Osteocyte (in vitro differentiated cells): Measurements from ENCODE around the gene KBTBD2. TPM values are rescaled to one million over a fixed set of nuclear protein-coding genes. Genes with fewer than 3 reads are reported as not detected.
"Not testable (repeated sequence)": the region's sequence is repeated elsewhere in the genome, so short reads cannot be mapped to it uniquely, and the experiment has no call there.

Source experiments
- DNase-seq: peaks from one replicate; pipeline ENCODE4 v3.0.0; 2021; ENCODE audit warnings: mixed read lengths; ENCODE audit not compliant: unreplicated experiment; ENCODE audit errors: extremely low spot score
- H3K27ac Mint-ChIP-seq: one replicate; pipeline ENCODE4 v1.8.0; 2021; ENCODE audit warnings: mild to moderate bottlenecking, mixed read lengths; ENCODE audit not compliant: unreplicated experiment
- H3K27me3 Mint-ChIP-seq: one replicate; pipeline ENCODE4 v1.8.0; 2021; ENCODE audit warnings: mixed read lengths; ENCODE audit not compliant: unreplicated experiment
- H3K36me3 Mint-ChIP-seq: one replicate; pipeline ENCODE4 v1.8.0; 2021; ENCODE audit warnings: mixed read lengths; ENCODE audit not compliant: unreplicated experiment
- H3K4me1 Mint-ChIP-seq: one replicate; pipeline ENCODE4 v1.8.0; 2021; ENCODE audit warnings: mixed read lengths; ENCODE audit not compliant: unreplicated experiment
- H3K4me3 Mint-ChIP-seq: one replicate; pipeline ENCODE4 v1.8.0; 2021; ENCODE audit warnings: mild to moderate bottlenecking, moderate library complexity, mixed read lengths; ENCODE audit not compliant: unreplicated experiment
- H3K9me3 Mint-ChIP-seq: one replicate; pipeline ENCODE4 v1.8.0; 2021; ENCODE audit warnings: mixed read lengths; ENCODE audit not compliant: unreplicated experiment
- CTCF ChIP-seq: fragments of 200-600 bp; sonication (generic); IDR thresholded peaks from 2 replicates; pipeline ENCODE4 v1.5.0; 2021; ENCODE audit warnings: antibody characterized with exemption, mild to moderate bottlenecking, moderate library complexity
- total RNA-seq: library from RNA; stranded (reverse); gene quantifications from 2 replicates; pipeline ENCODE4 v1.2.1, GENCODE V29; 2021

The KBTBD2 gene
- total RNA-seq, 1 donor from 2014 or later, result 33.9 TPM

GRCh38 chr7:32865448-32866030 is 26.0 kb downstream of the KBTBD2 start:
- no peaks in the 10 kb centered on the region for H3K9me3 Mint-ChIP-seq
- H3K4me3 Mint-ChIP-seq, result no peak overlapping the region
- H3K4me1 Mint-ChIP-seq, result peaks cover 9% of the 10 kb centered on the region
- H3K36me3 Mint-ChIP-seq, result peaks cover 53% of the 10 kb centered on the region
- no peak overlapping the region for H3K27ac Mint-ChIP-seq
- no peaks in the 10 kb centered on the region for H3K27me3 Mint-ChIP-seq
- DNase-seq, result no peak
- no peak for TF ChIP-seq CTCF

GRCh38 chr7:32863872-32864271 is 27.7 kb downstream of the KBTBD2 start:
- H3K36me3 Mint-ChIP-seq, result peaks cover 37% of the 10 kb centered on the region
- not testable (repeated sequence) for H3K4me3 Mint-ChIP-seq, H3K4me1 Mint-ChIP-seq, H3K9me3 Mint-ChIP-seq, DNase-seq, H3K27me3 Mint-ChIP-seq, H3K27ac Mint-ChIP-seq

- TF ChIP-seq CTCF, result no peak
- no peaks in the 10 kb centered on the region for H3K9me3 Mint-ChIP-seq
- peaks cover 10% of the 10 kb centered on the region for H3K36me3 Mint-ChIP-seq
- H3K4me3 Mint-ChIP-seq, result no peak overlapping the region
- DNase-seq, result no peak
- no peaks in the 10 kb centered on the region for H3K27me3 Mint-ChIP-seq
- no peak overlapping the region for H3K27ac Mint-ChIP-seq
- peaks cover 9% of the 10 kb centered on the region for H3K4me1 Mint-ChIP-seq
Observed at GRCh38 chr7:32860090-32860489, 31.5 kb downstream of the KBTBD2 start.

- no peak for TF ChIP-seq CTCF
- no peak for DNase-seq
- H3K4me3 Mint-ChIP-seq, result no peak overlapping the region
- H3K9me3 Mint-ChIP-seq, result no peaks in the 10 kb centered on the region
- no peaks in the 10 kb centered on the region for H3K27me3 Mint-ChIP-seq
- peaks cover 3% of the 10 kb centered on the region for H3K36me3 Mint-ChIP-seq
- no peak overlapping the region for H3K27ac Mint-ChIP-seq
- peaks cover 12% of the 10 kb centered on the region for H3K4me1 Mint-ChIP-seq
Observed at GRCh38 chr7:32858648-32859047, 32.9 kb downstream of the KBTBD2 start.

- not testable (repeated sequence) for H3K27ac Mint-ChIP-seq, H3K4me3 Mint-ChIP-seq, H3K36me3 Mint-ChIP-seq, H3K9me3 Mint-ChIP-seq, H3K27me3 Mint-ChIP-seq, H3K4me1 Mint-ChIP-seq, DNase-seq
Observed at GRCh38 chr7:32857063-32857462, 34.5 kb downstream of the KBTBD2 start.

- not testable (repeated sequence) for H3K27me3 Mint-ChIP-seq, H3K4me1 Mint-ChIP-seq, H3K9me3 Mint-ChIP-seq, H3K27ac Mint-ChIP-seq, H3K36me3 Mint-ChIP-seq, DNase-seq, H3K4me3 Mint-ChIP-seq
Observed at GRCh38 chr7:32855837-32856775, 35.5 kb downstream of the KBTBD2 start.

GRCh38 chr7:32850654-32851053 is 40.9 kb downstream of the KBTBD2 start:
- not testable (repeated sequence) for H3K27me3 Mint-ChIP-seq, H3K36me3 Mint-ChIP-seq, H3K4me1 Mint-ChIP-seq, DNase-seq, H3K4me3 Mint-ChIP-seq, H3K27ac Mint-ChIP-seq, H3K9me3 Mint-ChIP-seq

GRCh38 chr7:32848655-32849054 is 42.9 kb downstream of the KBTBD2 start:
- not testable (repeated sequence) for H3K36me3 Mint-ChIP-seq, DNase-seq, H3K27ac Mint-ChIP-seq, H3K9me3 Mint-ChIP-seq, H3K27me3 Mint-ChIP-seq, H3K4me1 Mint-ChIP-seq, H3K4me3 Mint-ChIP-seq
